HG03565 (cell line): ENCODE measurements around the gene RAB6D.
"Not testable (repeated sequence)": the region's sequence is repeated elsewhere in the genome, so short reads cannot be mapped to it uniquely, and the experiment has no call there.

Source experiments
- ATAC-seq: cut with Tn5 transposase; IDR thresholded peaks from one replicate; pipeline ENCODE4 v1.9.1; 2021; ENCODE audit warnings: mild to moderate bottlenecking, moderate library complexity; ENCODE audit not compliant: unreplicated experiment

Gene RAB6D

DNA sequence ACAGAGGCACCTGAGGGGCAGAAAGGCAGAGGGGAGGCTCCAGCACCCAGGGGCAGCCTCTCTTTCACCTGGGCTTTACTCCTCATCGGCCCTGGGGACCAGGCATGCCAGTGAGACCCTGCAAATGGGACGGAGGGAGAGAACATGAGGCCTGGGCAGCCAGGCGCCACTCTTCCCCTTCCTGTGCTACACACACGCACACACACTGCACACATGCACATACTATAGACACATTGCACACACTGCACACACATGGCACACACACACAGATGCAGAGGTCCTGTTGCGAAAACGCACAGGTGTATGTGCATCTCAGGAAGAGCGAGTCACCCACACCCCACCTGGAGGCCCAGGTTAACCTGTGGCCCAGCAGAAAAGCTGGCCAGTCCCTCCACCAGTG is 3.4 kb upstream of the RAB6D start:
- ATAC-seq: no peak

DNA sequence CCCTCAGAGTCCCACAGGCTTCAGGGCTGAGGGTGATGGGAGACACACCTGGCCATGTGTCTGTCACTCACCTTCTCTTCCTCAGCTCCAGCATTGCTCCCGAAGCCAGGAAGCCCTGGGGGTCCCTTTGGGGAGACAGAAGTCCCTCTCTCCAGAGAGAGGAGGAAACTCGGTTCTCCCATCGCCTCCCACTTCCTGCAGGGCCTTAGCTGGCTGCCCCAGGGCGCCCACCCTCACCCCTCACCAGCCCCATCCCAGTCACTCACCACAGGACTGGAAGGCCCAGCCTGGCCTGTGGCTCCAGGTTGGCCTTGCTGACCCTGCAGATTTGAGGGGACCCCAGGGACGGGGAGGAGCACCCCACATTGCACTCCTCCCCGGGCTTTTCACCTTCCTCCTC is 2.7 kb upstream of the RAB6D start:
- no peak for ATAC-seq

DNA sequence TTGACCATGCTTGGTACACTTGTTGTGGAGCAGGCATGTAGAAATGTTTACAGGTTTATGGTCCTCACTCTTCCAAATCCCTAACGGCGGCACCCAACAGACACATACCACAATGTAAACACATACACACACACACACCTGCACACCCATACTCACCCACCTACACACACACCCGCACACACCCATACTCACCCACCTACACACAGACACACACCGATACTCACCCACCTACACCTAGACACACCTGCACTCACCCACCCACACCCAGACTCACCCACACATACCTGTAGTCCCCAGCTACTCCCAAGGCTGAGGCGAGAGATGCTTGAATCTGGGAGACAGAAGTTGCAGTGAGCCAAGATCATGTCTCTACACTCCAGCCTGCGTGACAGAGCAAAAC is 1.5 kb upstream of the RAB6D start:
- no peak for ATAC-seq

DNA sequence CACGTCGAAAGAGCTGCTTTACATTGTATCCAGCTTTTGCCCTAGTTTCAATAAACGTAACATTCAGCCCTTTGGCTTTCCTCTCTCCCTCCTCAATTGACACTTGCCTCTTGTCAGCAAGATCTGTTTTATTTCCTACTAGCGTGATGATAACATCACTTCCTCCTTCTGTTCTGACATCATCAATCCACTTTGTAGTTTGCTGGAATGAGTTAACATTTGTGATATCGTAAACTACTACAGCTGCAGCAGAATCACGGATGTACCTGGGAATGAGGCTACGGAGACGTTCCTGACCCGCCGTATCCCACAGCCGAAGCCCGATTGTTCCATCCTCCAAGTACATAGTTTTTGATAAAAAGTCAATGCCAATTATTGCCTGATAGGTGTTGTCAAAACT is 755 bp downstream of the RAB6D start:
- ATAC-seq: not testable (repeated sequence)

DNA sequence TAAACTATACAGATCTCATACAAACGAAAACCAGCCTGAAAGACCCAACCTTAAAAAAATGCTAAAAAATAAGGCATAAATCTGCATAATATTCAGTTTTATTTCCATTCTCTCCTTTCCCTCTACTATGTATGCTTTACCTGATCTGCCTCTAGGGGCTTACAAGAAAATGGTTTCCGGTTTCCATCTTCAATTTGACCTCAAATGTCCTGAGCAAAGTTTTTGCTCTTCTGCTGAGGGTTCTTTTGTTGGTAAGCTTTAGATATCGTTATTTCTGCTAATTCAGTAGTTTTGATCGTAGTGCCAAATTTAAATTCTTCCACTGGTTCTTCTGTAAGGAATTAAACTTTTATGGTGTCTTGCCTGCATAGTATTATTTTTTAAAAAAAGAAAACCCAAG is 2.2 kb downstream of the RAB6D start:
- ATAC-seq: not testable (repeated sequence)

DNA sequence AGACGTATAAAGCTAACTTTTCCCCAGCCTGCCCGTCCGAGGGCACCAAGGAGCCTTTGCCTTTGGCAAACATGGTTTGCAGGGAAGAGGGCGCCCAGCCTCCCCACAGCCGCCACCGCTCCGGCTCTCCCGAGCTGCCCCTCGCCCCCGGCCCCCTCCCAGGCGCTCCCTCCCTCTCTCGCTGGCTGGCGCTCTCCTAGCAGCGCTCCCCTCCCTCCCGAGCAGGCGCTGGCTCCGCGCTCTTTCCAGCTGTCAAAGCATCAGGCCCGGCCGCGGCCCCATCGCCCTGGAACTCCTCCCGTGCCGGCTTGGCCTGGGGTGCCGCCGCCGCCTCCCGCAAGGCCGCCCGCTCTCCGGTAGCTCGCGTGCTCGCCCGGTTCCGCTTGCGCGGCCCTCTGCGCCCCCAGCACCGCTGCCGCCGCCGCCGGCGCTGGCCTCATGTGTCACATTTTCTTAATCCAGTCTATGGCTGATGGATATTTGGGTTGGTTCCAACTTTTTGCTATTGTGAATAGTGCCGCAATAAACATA is 10.7 kb downstream of the RAB6D start:
- not testable (repeated sequence) for ATAC-seq

DNA sequence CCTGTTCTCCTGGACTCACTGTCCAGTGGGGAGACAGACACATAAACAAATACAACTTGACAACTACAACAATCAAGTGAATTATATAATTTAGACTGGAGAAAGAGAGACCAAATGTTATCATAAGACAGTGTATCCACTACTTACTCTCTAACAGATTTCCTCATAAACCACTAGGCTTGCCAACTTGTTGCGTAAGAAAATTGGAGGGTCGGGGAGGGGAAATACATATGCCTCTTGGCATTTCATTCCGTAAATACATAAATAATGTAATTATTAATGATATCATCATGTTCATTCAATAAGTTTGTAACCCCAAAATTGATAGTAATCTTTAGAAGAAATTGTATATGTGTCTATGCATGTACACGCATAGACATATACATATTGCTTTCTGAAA is 14.9 kb downstream of the RAB6D start:
- no peak for ATAC-seq

DNA sequence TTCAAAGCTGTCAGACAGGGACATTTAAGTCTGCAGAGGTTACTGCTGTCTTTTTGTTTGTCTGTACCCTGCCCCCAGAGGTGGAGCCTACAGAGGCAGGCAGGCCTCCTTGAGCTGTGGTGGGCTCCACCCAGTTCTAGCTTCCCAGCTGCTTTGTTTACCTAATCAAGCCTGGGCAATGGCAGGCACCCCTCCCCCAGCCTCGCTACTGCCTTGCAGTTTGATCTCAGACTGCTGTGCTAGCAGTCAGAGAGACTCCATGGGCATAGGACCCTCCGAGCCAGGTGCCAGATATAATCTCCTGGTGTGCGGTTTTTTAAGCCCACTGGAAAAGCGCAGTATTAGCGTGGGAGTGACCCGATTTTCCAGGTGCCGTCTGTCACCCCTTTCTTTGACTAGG is 16.9 kb downstream of the RAB6D start:
- not testable (repeated sequence) for ATAC-seq

DNA sequence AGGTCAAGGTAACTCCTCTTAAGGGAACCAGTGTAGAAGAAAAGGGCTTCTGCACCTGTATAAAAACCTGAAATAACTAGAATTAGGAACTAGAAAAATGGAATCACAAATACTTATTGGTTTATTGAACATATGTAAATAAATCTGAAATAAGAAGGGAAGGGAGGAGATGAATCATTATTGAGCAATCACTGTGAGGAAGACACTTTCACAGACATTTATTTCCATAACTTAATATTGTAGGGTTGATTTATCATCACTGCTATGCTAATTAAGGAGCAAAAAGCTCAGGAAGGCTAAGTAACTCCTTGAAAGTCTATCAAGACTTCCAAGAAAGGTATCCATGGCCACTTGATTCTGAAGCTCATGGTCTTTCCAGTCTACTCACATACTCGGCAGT is 24.7 kb downstream of the RAB6D start:
- not testable (repeated sequence) for ATAC-seq

DNA sequence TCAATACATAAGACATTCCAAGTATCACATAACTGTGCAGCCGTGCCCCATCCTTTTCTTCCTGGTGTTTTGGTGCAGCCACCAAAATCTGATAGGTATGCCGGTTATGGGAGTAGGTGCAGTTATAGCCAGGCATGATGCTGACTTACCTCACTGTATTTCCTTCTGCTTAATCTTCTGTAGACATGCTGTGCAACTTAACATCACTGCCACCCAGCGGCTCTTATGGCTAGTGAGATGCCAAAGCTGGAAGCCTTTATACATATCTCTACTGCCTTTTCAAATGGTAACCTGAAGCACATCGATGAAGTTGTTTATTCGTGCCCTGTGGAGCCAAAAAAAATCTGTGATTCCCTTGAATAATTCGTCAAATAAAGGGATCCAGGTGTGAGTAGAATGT is 28.6 kb downstream of the RAB6D start:
- not testable (repeated sequence) for ATAC-seq

DNA sequence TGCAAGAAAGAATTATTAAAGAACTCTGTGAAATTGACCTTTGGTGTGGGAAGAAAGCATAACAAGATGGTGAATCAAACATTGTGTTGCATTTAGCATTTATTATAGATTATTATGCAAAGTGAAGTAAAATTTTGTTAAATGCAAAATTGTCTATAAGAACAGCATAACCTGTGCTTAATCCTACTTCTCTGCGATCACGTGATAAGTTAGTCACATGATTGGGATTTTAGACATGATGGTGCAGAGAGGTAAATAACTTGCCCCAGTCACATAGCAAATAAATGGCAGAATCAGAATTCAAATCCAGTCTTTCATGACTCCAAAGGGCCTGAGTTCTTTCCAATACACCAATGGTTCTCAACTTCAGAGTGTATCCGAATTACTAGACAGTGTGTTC is 31.3 kb downstream of the RAB6D start:
- ATAC-seq: not testable (repeated sequence)

DNA sequence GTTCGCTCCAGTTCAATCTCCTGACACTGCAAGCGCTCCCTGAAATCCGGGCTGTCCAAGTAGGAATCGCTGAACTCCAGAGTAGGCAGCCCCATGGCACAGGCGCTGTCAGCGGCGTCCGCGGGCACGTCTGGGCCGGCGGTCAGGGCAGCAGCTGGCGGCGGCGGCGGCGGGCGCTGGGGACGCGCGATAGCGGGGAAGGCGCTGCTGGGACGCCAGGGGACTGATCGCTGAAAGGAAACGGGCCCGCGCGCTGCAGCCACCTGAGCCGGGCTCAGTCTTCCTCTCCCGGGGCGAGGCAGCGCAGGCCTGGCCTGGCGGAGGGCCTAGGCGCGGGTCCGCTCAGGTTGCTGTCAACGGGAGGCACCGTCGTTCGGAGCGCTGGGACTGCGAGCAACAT is 33.0 kb downstream of the RAB6D start:
- ATAC-seq: not testable (repeated sequence)

DNA sequence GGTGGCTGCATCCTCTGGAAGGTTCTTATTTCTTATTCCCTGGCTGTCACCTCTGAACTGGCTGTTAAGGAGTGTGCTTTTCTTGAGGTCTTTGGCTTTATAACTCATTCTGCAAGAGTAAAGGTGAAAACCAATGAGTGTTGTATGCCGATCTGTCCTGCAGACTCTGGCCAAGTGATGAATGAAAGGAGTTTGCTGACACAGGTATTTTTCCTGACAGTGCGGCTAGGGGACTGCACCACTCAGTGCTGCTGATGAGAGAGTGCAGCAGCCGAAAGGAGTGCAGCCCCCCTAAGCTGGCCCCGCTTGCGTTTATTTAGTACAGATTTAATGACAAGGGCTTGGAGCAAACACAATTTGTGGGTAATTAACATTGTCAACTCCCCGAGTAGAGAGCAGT is 41.8 kb downstream of the RAB6D start:
- no peak for ATAC-seq

DNA sequence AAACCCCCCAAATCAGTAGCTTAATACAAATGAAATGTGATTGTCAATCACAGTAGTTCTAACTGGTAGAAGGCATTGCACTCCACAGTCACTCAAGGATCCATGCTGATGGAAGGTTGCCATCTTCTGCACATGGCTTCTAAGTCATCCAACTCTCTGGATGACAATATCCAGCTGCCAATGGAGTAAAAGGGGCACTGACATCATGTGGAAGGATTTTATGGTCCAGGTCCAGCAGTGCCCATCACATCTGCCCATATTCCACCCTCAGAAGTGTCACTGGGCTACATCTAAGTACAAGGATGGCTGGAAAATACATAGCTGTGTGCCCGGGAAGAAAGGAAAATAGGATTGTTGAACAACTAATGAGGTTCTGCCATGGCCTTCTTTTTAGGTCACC is 42.6 kb downstream of the RAB6D start:
- ATAC-seq: not testable (repeated sequence)

DNA sequence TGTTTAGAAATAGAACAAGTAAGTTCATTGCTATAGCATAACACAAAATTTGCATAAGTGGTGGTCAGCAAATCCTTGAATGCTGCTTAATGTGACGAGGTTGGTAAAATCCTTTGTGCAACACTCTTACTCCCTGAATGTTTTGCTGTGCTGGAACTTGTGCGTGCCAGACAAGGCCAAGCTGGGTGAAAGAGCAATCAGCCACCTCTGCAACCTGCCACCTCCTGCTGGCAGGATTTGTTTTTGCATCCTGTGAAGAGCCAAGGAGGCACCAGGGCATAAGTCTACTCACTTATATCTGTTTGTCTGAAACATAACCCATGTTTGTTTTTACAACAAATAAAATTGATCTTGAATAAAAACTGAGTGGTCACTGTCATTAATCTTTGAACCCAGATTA is 53.0 kb downstream of the RAB6D start:
- ATAC-seq: not testable (repeated sequence)
